Breast epithelium (tissue), 4 donors: ENCODE results near the gene PRKG1. TPM values are rescaled to one million over a fixed set of nuclear protein-coding genes. Genes with fewer than 3 reads are reported as not detected.

Experiments used
- DNase-seq, 2 donors: peaks; one replicate each; pipeline ENCODE4 v3.0.0-alpha.2; 2019; ENCODE audit warnings: low spot score in 2 of 2
- H3K27ac ChIP-seq, 2 donors: fragments of 200-600 bp; sonication (generic) in 1 of 2; one replicate each; pipeline ENCODE4 v1.5.1; 2016 to 2019; ENCODE audit warnings: mild to moderate bottlenecking in 1 of 2
- H3K27me3 ChIP-seq, 2 donors: fragments of 200-600 bp; sonication (generic) in 1 of 2; one replicate each; pipeline versions ENCODE4 v1.5.1 to v1.6.0; 2017 to 2019; ENCODE audit warnings: control low read depth in 1 of 2, mild to moderate bottlenecking in 1 of 2
- H3K36me3 ChIP-seq: fragments of 200-600 bp; one replicate; pipeline ENCODE4 v1.5.1; 2019
- H3K4me1 ChIP-seq, 2 donors: fragments of 200-600 bp; sonication (generic); one replicate each; pipeline ENCODE4 v1.5.1; 2016 to 2019; ENCODE audit warnings: control low read depth in 1 of 2
- H3K4me3 ChIP-seq, 3 donors: fragments of 200-600 bp; sonication (generic); 1 replicate in 2 of 3; 2 replicates in 1 of 3; pipeline ENCODE4 v1.5.1; 2016 to 2019; ENCODE audit warnings: mild to moderate bottlenecking in 3 of 3, moderate library complexity in 2 of 3
- H3K9me3 ChIP-seq, 2 donors: fragments of 200-600 bp; sonication (generic) in 1 of 2; one replicate each; pipeline ENCODE4 v1.5.1; 2016 to 2019; ENCODE audit warnings: control low read depth in 1 of 2
- POLR2A ChIP-seq: fragments of 450-650 bp; IDR thresholded peaks from one replicate; pipeline ENCODE4 v1.6.1; 2016; ENCODE audit warnings: antibody characterized with exemption, mild to moderate bottlenecking, moderate library complexity
- POLR2AphosphoS5 ChIP-seq, 3 donors: sonication (generic); formaldehyde crosslinking; IDR thresholded peaks; one replicate each; pipeline ENCODE4 v1.6.1; 2017; ENCODE audit warnings: antibody characterized with exemption in 3 of 3
- intact Hi-C: fragments of 100-400 bp; cut with DNase I; formaldehyde crosslinking; loops from one replicate; pipeline ENCODE4 v1.15.1; 2023; ENCODE audit warnings: low total_unique reads
- total RNA-seq, 3 donors: library from RNA; depleted of rRNA; stranded (reverse); fragments of >200 nt; gene quantifications; one replicate each; pipeline ENCODE4 v1.1.0, GENCODE V29; 2016
- TF ChIP-seq, protein P1 (sequence below), 3 donors: fragments of 450-650 bp; IDR thresholded peaks; one replicate each; pipeline ENCODE4 v1.5.1; 2016 to 2017; ENCODE audit warnings: antibody characterized with exemption in 3 of 3, mild to moderate bottlenecking in 3 of 3, moderate library complexity in 3 of 3

PRKG1 gene
- total RNA-seq, 3 donors from 2014 or later: 10.9 to 36.9 (median 19.7) TPM

GRCh38 chr10:51759896-51760534 lies 685.7 kb downstream of the PRKG1 start:
- DNase-seq: no peak
- Histone ChIP-seq H3K9me3 (no peaks in the 10 kb centered on the region), H3K4me1 (no peaks in the 10 kb centered on the region), H3K36me3 (no peaks in the 10 kb centered on the region), H3K27me3 (no peaks in the 10 kb centered on the region), H3K27ac (no peak overlapping the region), H3K4me3 (no peak overlapping the region)
- TF ChIP-seq, protein P1, sequence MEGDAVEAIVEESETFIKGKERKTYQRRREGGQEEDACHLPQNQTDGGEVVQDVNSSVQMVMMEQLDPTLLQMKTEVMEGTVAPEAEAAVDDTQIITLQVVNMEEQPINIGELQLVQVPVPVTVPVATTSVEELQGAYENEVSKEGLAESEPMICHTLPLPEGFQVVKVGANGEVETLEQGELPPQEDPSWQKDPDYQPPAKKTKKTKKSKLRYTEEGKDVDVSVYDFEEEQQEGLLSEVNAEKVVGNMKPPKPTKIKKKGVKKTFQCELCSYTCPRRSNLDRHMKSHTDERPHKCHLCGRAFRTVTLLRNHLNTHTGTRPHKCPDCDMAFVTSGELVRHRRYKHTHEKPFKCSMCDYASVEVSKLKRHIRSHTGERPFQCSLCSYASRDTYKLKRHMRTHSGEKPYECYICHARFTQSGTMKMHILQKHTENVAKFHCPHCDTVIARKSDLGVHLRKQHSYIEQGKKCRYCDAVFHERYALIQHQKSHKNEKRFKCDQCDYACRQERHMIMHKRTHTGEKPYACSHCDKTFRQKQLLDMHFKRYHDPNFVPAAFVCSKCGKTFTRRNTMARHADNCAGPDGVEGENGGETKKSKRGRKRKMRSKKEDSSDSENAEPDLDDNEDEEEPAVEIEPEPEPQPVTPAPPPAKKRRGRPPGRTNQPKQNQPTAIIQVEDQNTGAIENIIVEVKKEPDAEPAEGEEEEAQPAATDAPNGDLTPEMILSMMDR (IDR thresholded peaks at IDR 0.05): no peak
- TF ChIP-seq POLR2A (no peak), POLR2AphosphoS5 (IDR thresholded peaks at IDR 0.05) (no peak)
- intact Hi-C loops: no loop called here

DNA sequence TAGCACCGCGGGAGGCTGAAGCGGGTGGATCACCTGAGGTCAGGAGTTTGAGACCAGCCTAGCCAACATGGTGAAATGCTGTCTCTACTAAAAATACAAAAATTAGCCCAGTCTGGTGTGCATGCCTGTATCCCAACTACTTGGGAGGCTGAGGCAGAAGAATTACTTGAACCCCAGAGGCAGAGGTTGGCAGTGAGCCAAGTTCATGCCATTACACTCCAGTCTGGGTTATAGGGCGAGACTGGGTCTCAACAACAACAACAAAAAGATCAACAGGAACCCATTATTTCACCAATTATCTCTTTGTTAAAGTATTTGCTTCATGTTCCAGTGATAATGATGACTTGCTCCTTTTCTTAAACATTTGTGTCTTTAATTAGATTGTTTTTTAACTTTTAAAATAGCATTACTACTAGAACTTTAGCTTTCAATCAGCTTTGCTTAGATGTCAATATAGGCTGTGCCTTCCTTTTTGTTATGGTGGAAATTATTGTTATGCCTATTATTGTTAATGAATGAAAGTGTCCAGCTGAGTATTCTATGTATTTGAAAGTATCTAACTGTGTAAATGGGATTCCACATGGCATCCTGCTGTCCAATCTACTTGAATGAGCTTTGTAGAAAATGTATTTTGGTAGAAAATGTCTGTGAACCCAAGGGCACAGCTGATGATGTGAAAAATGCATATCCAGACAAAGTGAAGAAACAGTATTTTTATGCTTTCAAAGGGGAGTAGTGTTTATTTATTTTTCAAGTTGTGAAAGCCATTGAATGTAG lies 686.8 kb downstream of the PRKG1 start:
- intact Hi-C loops: no loop called here

DNA sequence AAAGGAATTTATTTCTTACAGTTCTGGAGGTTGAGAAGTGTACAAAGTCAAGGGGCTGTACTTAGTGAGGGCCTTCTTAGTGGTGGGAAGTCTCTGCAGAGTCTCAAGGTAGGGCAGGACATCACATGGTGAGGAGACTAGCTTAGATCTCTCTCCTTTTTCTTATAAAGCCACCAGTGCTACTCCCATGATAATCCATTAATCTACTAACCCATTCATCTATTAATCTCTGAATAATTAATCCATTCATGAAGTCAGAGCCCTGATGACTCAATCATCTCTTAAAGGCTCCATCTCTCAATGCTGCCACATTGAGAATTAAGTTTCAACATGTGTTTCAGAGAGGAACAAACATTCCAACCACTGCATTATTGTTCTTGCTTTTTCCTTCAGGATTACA lies 689.5 kb downstream of the PRKG1 start:
- no peak for DNase-seq
- no peaks in the 10 kb centered on the region for H3K27me3 ChIP-seq
- H3K27ac ChIP-seq: no peak overlapping the region
- no peaks in the 10 kb centered on the region for H3K9me3 ChIP-seq
- TF ChIP-seq POLR2AphosphoS5 (IDR thresholded peaks at IDR 0.05) (no peak), POLR2A (no peak)
- TF ChIP-seq, protein P1 (IDR thresholded peaks at IDR 0.05): no peak
- no peaks in the 10 kb centered on the region for H3K4me1 ChIP-seq
- intact Hi-C loops: no loop called here
- no peak overlapping the region for H3K4me3 ChIP-seq
- H3K36me3 ChIP-seq: no peaks in the 10 kb centered on the region

More for the DNA sequence above, 686.8 kb downstream of the PRKG1 start:
- H3K27me3 ChIP-seq: no peaks in the 10 kb centered on the region
- no peaks in the 10 kb centered on the region for H3K36me3 ChIP-seq
- H3K4me1 ChIP-seq: no peaks in the 10 kb centered on the region
- DNase-seq: no peak
- no peak overlapping the region for H3K4me3 ChIP-seq
- H3K9me3 ChIP-seq: no peaks in the 10 kb centered on the region
- TF ChIP-seq, protein P1 (IDR thresholded peaks at IDR 0.05): no peak
- TF ChIP-seq POLR2AphosphoS5 (IDR thresholded peaks at IDR 0.05) (no peak), POLR2A (no peak)
- no peak overlapping the region for H3K27ac ChIP-seq

DNA sequence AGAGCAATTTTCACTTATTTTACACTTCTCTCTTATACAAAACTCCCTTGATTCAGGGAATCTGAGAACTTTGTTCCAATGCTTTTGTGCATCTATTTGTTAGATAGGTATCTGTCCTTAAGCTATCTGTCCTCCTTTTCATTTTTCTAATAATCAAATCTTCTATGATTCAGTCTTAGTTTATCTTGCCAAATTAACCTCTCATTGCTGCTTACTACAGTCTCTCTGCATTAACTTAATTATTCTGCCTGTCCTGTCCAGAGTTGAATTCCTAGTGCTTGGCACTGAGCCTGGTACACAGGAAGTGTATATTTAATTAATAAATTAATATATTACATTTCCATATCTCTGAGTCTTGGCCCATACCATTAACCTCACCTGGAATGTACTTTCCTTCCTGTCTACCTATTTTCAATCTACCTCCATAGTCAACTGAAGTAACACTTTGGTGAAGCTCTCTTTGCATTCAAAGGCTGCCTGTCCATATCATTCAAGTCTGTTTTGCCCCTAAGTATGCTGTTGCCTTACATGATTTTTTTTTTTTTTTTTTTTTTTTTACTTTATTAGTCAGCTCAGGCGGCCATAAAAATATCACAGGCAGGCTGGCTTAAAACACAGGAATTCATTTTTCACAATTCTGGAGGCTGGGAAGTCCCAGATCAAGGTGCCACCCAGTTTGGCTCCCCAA lies 691.1 kb downstream of the PRKG1 start:
- TF ChIP-seq, protein P1 (IDR thresholded peaks at IDR 0.05): no peak
- TF ChIP-seq POLR2AphosphoS5 (IDR thresholded peaks at IDR 0.05): no peak
- no peak for TF ChIP-seq POLR2A
- Histone ChIP-seq H3K9me3 (no peaks in the 10 kb centered on the region), H3K4me3 (no peak overlapping the region), H3K4me1 (no peaks in the 10 kb centered on the region), H3K27me3 (no peaks in the 10 kb centered on the region), H3K27ac (no peak overlapping the region), H3K36me3 (no peaks in the 10 kb centered on the region)
- intact Hi-C loops: no loop called here
- no peak for DNase-seq
